ENCODE data around the gene CAND2. TPM values are rescaled to one million over a fixed set of nuclear protein-coding genes. Genes with fewer than 3 reads are reported as not detected.

The CAND2 gene
- polyA plus RNA-seq, 1 donor from 2014 or later = 0.35 TPM

GRCh38 chr3:12884186-12884680 lies 87.8 kb downstream of the CAND2 start:
- Mint-ChIP-seq H3K27me3 (peaks cover 17% of the 10 kb centered on the region), H3K4me1 (peaks cover 22 to 25% (median 25%) of the 10 kb centered on the region in 3 donors), H3K36me3 (no peaks in the 10 kb centered on the region), H3K4me3 (peak overlapping the region in 1 of 4 donors; percentile 85), H3K9me3 (no peaks in the 10 kb centered on the region), H3K27ac (peak overlapping the region in 1 of 3 donors; percentile 69)

Other genes starting within 250 kb of the CAND2 start
- gene MKRN2, start 239.6 kb upstream of the CAND2 start, polyA plus RNA-seq = 41.0 TPM
- 56.0 TPM for gene RAF1, start 132.6 kb upstream of the CAND2 start, polyA plus RNA-seq
- 0.65 TPM for gene TMEM40, start 37.4 kb upstream of the CAND2 start, polyA plus RNA-seq
- gene RPL32, start 44.9 kb downstream of the CAND2 start, polyA plus RNA-seq = 3,703 TPM

Data from IgD-negative memory B cell (primary cell).